ENCODE results near the gene CERS3.

CERS3 gene

GRCh38 chr15:100528833-100529428, at the start of gene CERS3:
Gene CERS3, minus strand, starts transcription at chr15:100528950. Its CDS starts 27,101 bp downstream, at chr15:100501849.
- no peak for DNase-seq

- no peak for DNase-seq
Observed at GRCh38 chr15:100573526-100573925, 44.8 kb upstream of the CERS3 start.

DNA sequence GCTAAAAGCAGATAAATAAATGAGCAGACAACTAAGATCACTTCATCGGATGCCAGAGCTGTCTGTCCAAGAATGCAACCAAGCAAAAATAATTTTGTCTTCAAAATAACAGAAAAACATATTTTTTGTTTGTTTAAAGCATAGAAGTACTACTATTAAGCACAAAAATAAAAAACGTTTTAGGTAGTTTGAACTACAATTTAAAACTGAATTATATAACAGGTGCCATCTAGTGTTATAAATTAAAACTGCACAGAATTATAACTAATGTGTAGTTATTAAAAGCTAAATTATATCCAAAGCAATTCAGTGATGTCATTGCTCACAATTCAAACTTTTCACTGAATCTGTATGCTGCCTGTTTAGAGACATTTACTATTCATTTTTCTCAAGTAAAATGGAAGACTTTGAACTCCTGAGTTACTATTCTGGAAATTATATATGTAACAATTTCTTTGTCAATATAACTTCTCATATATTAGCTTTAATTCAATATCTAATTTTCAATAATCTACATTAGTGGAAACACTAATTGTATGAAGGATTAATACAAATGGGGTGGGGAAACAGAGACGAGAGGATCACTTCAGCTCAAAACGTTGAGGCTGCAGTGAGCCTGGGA, 43.7 kb upstream of the CERS3 start:
- DNase-seq = no peak

GRCh38 chr15:100571592-100572167, 42.9 kb upstream of the CERS3 start:
- DNase-seq = no peak

DNA sequence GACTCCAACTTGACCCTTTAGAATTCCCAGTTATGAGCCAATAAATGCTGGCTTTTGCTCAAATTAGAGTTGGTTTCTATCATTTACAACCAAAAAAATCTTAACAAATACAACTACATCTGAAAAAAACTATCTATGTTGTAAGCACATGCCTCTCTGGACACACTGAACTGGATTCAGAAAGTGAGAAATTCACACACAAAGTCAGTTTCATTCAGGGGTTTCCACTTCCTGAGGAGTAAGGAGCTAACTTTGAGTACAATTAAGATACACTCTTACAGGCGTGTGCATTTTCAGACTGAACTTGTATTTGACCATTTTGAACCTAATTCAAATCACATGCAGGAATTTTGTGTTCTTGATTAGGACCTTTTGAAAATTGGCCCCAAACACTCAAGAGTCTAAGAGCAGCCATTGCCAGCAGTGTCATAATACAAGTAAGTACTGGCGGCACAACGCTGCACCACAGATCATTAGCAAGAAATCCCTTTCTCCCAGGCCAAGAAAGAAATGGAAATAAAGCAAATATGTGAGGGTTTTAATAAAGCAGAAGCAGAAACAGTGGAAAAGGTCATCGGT, 42.1 kb upstream of the CERS3 start:
- DNase-seq = no peak

DNA sequence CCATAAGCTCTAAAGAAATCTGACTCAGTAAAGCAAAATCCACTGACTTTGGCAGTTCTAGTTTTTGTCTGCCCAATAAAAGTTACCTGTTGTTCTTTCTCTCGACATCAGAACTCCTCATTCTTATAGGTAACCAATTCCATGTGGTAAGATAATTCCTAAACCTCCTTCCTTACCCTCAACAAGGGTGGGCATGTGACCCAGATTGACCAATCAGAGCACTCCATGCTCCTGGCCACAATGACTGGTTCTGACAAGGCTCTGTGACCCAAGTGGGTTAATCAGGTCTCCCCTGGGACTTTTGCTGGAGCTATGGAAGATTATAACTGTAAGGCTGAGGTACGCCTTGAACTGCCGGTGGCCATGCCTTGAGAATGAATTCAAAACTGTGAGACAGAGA, 41.5 kb upstream of the CERS3 start:
- DNase-seq = no peak

DNA sequence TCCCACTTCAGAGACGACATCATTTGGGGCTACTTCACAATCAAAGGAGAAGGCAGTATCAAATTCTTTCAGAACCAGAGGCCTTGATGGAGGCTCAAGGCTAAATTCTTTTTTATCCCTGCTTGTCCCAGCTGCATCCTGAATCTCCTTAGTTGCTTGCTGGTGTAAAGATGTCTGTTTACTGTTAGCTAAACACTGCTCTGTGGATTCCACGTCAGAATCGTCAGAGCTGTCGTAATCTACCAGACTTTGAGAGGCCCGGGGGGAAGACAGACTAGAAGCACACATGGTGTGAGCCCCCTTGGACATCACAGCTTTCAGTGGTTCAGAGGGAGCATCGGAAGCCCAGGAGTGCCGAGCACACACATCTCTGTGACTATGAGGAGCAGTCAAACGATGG, 40.6 kb upstream of the CERS3 start:
- no peak for DNase-seq

DNA sequence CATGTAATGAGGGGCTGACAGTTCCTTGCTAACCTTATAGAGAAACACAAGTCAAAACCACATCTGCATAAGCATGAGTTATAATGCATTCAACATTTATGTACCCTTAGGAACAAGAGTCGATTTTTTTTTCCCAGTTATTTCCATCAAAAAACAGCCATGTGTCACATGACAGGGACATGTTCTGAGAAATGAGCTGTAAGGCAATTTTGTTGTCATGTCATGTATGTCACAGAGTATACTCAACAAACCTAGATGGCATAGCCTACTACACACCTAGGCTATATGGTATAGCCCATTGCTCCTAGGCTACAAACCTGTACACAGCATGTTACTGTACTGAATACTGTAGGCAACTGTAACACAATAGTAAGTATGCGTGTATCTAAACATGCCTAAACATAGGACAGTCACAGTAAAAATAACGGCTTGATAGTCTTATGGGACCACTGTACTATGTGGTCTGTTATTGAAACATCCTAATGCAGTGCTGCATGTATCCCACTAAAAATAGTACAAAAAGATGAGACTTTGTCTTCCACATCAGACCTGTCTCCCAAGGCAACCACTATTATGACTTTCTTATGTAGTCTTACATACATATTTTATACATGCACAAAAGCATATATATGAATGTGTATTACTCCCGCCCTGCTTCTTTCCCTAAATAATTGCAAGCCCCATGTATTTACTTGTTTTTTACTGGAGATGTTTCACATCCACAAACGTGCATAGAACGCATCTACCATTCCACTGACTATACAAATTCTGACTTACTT, 38.3 kb upstream of the CERS3 start:
- DNase-seq = no peak

- no peak for DNase-seq
Observed at GRCh38 chr15:100565591-100565990, 36.8 kb upstream of the CERS3 start.

- DNase-seq = no peak
Observed at GRCh38 chr15:100560323-100560722, 31.6 kb upstream of the CERS3 start.

DNA sequence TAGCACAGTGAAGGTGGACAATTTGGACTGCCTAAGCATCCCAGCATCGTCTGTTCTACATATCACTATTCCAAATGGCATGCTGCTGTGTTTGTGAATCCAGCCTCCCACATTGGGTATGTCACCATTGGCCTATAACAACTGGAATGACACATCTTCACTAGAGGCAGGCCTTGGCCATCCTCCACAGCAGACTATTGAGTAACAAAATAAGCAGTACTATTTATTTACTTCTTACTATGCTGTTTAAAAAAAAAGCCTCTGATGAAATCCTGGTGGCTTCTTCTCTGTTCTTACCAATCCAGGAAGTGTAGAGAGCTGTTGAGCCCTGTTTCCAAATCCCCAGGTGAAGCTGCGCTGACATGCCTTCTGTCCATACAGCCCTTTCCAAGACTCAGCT, 30.6 kb upstream of the CERS3 start:
- no peak for DNase-seq

GRCh38 chr15:100558771-100559254, 30.1 kb upstream of the CERS3 start:
- no peak for DNase-seq

- DNase-seq = no peak
Observed at GRCh38 chr15:100553468-100553867, 24.7 kb upstream of the CERS3 start.

- DNase-seq = no peak
Observed at GRCh38 chr15:100547961-100548360, 19.2 kb upstream of the CERS3 start.

DNA sequence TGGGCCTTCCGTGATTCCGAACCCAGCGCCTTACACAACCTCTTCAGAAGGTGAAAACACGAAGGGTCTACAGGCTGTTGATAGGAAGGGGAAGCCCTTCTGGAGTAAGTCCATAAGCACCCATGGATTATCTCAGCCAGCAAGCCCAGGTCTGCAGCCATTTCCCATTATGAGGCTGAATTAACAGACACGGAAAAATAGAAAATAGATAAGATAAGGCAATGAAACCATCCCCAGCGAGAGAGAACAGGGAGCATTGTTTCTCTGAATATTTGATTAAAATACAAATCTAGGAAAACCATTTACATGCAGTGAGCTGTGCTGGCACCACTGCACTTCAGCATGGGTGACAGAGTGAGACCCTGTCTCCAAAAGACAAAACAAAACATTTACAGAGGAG, 16.2 kb upstream of the CERS3 start:
- no peak for DNase-seq

GRCh38 chr15:100544338-100544841, 15.6 kb upstream of the CERS3 start:
- no peak for DNase-seq

DNA sequence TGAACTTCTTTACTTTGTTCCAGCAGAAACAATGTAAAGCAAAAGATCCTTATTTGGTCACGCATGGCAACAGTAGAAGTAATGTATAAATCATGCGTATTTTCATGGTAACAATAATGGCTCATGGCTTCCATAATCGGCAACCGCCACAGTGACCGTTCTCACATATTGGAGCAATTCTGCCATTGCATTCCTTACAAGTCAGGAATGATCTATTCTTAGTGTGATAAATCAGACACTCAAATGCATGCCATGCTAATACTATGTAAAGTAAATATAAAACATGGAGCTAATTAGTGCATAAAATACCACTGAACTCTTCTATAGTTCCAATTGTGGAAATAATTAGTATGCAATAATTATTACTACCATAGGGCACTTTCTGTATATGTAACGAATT, 13.5 kb upstream of the CERS3 start:
- no peak for DNase-seq

DNA sequence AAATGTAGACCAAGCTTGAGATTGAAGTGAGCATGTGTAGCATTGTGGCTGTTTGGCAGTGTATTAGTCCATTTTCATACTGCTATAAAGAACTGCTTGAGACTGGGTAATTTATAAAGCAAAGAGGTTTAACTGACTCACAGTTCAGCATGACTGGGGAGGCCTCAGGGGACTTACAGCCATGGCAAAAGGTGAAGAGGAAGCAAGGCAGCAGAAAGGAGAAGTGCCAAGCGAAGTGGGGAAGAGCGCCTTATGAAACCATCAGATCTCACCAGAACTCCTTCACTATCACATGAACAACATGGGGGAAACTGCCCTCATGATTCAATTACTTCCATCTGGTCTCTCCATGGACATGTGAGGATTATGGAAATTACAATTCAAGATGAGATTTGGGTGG, 8.6 kb upstream of the CERS3 start:
- no peak for DNase-seq

GRCh38 chr15:100536733-100537132, 8.0 kb upstream of the CERS3 start:
- DNase-seq = no peak

GRCh38 chr15:100533886-100534285, 5.1 kb upstream of the CERS3 start:
- no peak for DNase-seq

- no peak for DNase-seq
Observed at GRCh38 chr15:100531823-100532327, 3.1 kb upstream of the CERS3 start.

DNA sequence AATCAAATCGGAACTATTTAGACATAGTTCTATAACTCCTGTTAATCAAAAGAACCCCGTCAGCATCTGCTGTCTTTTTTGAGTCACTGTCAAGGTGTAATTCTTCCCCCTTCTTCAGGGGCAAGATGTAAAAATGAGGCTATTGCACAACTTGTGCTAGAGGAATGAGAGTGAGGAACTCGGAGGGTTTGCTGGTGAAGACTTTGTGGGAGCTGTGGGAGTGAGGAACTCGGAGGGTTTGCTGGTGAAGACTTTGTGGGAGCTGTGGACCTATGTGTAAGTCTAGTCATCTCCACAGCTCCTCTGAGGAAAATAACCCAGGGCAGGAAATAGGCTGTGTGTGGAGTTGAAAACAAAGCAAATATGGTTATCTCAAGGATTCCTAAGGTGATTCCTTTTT, 2.5 kb upstream of the CERS3 start:
- DNase-seq = no peak

GRCh38 chr15:100529556-100529955, 806 bp upstream of the CERS3 start:
- no peak for DNase-seq
